Upper lobe of left lung (tissue), 4 donors: ENCODE data around the gene MBIP.

Experiments used
- CTCF ChIP-seq, 6 experiments: fragments of 450-650 bp in 4 of 6; fragments of 200-600 bp in 2 of 6; sonication (generic) in 2 of 6; IDR thresholded peaks; one replicate each; pipeline ENCODE4 v1.5.1; 2016 to 2019; ENCODE audit warnings: antibody characterized with exemption in 6 of 6
- EP300 ChIP-seq, 4 donors: sonication (generic); formaldehyde crosslinking; IDR thresholded peaks; one replicate each; pipeline ENCODE4 v1.5.1; 2017; ENCODE audit warnings: antibody characterized with exemption in 4 of 4, control low read depth in 2 of 4
- POLR2A ChIP-seq, 4 donors: fragments of 450-650 bp; IDR thresholded peaks; one replicate each; pipeline ENCODE4 v1.5.1; 2016 to 2017; ENCODE audit warnings: antibody characterized with exemption in 4 of 4, mild to moderate bottlenecking in 2 of 4
- POLR2AphosphoS5 ChIP-seq, 2 donors: sonication (generic); formaldehyde crosslinking; IDR thresholded peaks; one replicate each; pipeline ENCODE4 v1.5.1; 2017; ENCODE audit warnings: antibody characterized with exemption in 2 of 2

GRCh38 chr14:36295642-36296627, 24.5 kb downstream of the MBIP start:
- TF ChIP-seq POLR2A (IDR thresholded peaks at IDR 0.05): no peak
- TF ChIP-seq CTCF (IDR thresholded peaks at IDR 0.05): no peak
- no peak for TF ChIP-seq POLR2AphosphoS5 (IDR thresholded peaks at IDR 0.05)
- TF ChIP-seq EP300 (IDR thresholded peaks at IDR 0.05): no peak
